ENCODE results near the gene POLA1. TPM values are rescaled to one million over a fixed set of nuclear protein-coding genes. Genes with fewer than 3 reads are reported as not detected.
A peak's percentile ranks its signal among the peaks of the same experiment; 100 is the strongest.

Gene POLA1
- total and polyA plus RNA-seq, 7 donors, result 3.5 to 9.4 (median 6.8) TPM

DNA sequence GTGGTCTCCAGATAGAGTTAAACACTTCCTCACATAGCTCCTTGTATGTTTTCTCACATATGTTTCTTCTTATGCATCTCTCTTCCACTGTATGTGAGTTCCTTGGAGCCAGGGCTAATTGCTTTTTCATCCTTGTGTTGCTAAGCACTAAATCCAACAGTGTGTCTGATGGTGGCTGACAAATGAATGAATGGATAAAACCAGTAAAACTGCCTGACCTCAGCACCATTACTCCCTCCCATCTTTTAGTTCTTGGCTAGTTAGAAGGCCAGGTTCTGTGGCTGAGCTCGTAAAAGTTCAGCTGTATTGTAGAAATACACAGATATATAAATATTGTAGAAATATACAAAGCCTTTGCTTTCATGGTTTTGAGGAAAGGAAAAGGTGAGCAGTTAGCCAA lies 271.7 kb downstream of the POLA1 start:
- no peak for DNase-seq

DNA sequence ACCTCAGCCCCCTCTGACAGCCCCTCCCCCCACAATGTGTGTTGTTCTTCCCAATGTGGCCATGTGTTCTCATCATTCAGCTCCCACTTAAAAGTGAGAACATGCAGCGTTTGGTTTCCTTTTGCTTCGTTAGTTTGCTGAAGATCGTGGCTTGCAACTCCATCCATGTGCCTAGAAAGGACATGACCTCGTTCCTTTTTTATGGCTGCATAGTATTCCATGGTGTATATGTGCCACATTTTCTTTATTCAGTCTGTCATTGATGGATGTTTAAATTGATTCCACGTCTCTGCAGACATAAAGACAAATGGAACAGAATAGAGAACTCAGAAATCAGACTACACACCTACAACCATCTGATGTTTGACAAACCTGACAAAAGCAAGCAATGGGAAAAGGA lies 276.1 kb downstream of the POLA1 start:
- no peaks in the 10 kb centered on the region for H3K36me3 ChIP-seq (ENCODE audit: insufficient read depth in 1 of 2, low read depth in 1 of 2)
- no peak overlapping the region for H3K27ac ChIP-seq
- H3K4me3 ChIP-seq, result no peak overlapping the region
- H3K4me1 ChIP-seq, result no peaks in the 10 kb centered on the region
- DNase-seq (no peak), ATAC-seq (no peak)
- no peaks in the 10 kb centered on the region for H3K9me3 ChIP-seq
- intact Hi-C loops (cut with DNase I), result no loop called here
- TF ChIP-seq, protein P1, sequence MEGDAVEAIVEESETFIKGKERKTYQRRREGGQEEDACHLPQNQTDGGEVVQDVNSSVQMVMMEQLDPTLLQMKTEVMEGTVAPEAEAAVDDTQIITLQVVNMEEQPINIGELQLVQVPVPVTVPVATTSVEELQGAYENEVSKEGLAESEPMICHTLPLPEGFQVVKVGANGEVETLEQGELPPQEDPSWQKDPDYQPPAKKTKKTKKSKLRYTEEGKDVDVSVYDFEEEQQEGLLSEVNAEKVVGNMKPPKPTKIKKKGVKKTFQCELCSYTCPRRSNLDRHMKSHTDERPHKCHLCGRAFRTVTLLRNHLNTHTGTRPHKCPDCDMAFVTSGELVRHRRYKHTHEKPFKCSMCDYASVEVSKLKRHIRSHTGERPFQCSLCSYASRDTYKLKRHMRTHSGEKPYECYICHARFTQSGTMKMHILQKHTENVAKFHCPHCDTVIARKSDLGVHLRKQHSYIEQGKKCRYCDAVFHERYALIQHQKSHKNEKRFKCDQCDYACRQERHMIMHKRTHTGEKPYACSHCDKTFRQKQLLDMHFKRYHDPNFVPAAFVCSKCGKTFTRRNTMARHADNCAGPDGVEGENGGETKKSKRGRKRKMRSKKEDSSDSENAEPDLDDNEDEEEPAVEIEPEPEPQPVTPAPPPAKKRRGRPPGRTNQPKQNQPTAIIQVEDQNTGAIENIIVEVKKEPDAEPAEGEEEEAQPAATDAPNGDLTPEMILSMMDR (IDR thresholded peaks at IDR 0.05), result no peak
- WGBS, 3 donors, result 77 to 97% (median 95%) methylated on average over 5 of the region's 5 CpGs
- H3K27me3 ChIP-seq (ENCODE audit: insufficient read depth in 3 of 3, low read length in 2 of 3), result peaks cover 0 to 3% (median 0%) of the 10 kb centered on the region in 3 donors

More for the DNA sequence above, 271.7 kb downstream of the POLA1 start:
- peaks cover 0 to 6% (median 0%) of the 10 kb centered on the region in 3 donors for H3K27me3 ChIP-seq (ENCODE audit: insufficient read depth in 3 of 3, low read length in 2 of 3)
- TF ChIP-seq, protein P1 (IDR thresholded peaks at IDR 0.05), result no peak
- no peak for ATAC-seq
- no peaks in the 10 kb centered on the region for H3K9me3 ChIP-seq
- no peak overlapping the region for H3K4me3 ChIP-seq
- H3K36me3 ChIP-seq (ENCODE audit: insufficient read depth in 1 of 2, low read depth in 1 of 2), result no peaks in the 10 kb centered on the region
- H3K4me1 ChIP-seq, result no peaks in the 10 kb centered on the region
- intact Hi-C loops (cut with DNase I), result no loop called here
- WGBS, 3 donors, result 74 to 91% (median 85%) methylated on average over 1 of the region's 1 CpG
- no peak overlapping the region for H3K27ac ChIP-seq

DNA sequence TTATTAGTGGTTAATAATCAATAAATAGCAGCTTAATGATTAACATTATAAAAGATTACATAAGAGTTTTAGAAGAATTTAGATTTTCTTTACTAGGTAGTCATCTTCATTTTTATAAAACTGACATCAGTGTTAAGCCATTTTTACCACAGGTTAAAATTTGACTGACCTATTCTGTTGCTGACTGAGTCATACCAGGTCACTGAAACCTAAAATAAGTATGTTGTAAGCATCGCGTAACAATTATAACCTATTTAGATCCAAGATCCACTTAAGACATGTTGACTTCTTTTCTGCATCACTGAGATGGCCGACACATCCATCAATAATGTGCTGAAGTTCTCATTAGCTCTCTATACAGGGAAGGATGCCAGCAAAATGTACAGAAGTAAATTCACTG lies 285.4 kb downstream of the POLA1 start:
- intact Hi-C loops (cut with DNase I), result no loop called here
- peak; percentile 68 to 91 (median 86) for ATAC-seq
- TF ChIP-seq, protein P1 (IDR thresholded peaks at IDR 0.05), result no peak

DNA sequence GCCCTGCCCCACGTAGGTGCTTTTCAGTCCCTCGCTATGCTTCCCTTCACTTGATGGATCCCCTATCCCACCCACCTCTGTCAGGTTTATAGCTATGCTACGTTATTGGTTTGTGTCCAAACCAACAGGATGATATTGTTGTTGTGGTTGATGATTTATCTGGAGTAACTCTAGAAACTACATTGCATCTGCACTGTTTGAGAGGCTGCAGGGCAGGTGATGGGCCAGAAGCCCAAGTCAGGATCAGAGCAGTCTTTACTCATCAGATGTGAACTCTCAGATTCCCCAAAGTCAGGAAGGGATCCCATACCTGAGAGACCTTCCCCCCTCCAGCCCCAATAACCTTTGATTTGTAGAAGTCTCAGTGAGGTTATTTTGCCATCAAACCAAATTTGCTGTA lies 287.3 kb downstream of the POLA1 start:
- DNase-seq (no peak), ATAC-seq (peak in 3 of 4 donors; percentile 59 to 71 (median 71))
- H3K4me3 ChIP-seq, result no peak overlapping the region
- WGBS, 3 donors, result 58 to 81% (median 81%) methylated on average over 3 of the region's 3 CpGs
- no peaks in the 10 kb centered on the region for H3K4me1 ChIP-seq
- no peaks in the 10 kb centered on the region for H3K9me3 ChIP-seq
- peak overlapping the region; percentile 10 for H3K27ac ChIP-seq
- intact Hi-C loops (cut with DNase I), result no loop called here
- no peaks in the 10 kb centered on the region for H3K36me3 ChIP-seq (ENCODE audit: insufficient read depth in 1 of 2, low read depth in 1 of 2)
- TF ChIP-seq, protein P1 (IDR thresholded peaks at IDR 0.05), result no peak
- peaks cover 0 to 10% (median 0%) of the 10 kb centered on the region in 3 donors for H3K27me3 ChIP-seq (ENCODE audit: insufficient read depth in 3 of 3, low read length in 2 of 3)

More for the DNA sequence above, 285.4 kb downstream of the POLA1 start:
- Histone ChIP-seq H3K36me3 (ENCODE audit: insufficient read depth in 1 of 2, low read depth in 1 of 2) (no peaks in the 10 kb centered on the region), H3K27me3 (ENCODE audit: insufficient read depth in 3 of 3, low read length in 2 of 3) (peaks cover 0 to 10% (median 0%) of the 10 kb centered on the region in 3 donors), H3K27ac (no peak overlapping the region), H3K9me3 (no peaks in the 10 kb centered on the region), H3K4me1 (no peaks in the 10 kb centered on the region), H3K4me3 (no peak overlapping the region)
- 34 to 61% (median 43%) methylated on average over 3 of the region's 3 CpGs for WGBS, 3 donors
- no peak for DNase-seq

Measured in psoas muscle (tissue), 8 donors.